Chondrocyte (in vitro differentiated cells): ENCODE results near the gene DMAC2L. TPM values are rescaled to one million over a fixed set of nuclear protein-coding genes. Genes with fewer than 3 reads are reported as not detected.

ENCODE experiments used
- DNase-seq: peaks from one replicate; pipeline ENCODE4 v3.0.0; 2021; ENCODE audit warnings: mixed read lengths, low spot score
- H3K27ac Mint-ChIP-seq: one replicate; pipeline ENCODE4 v1.8.0; 2021; ENCODE audit warnings: mild to moderate bottlenecking, moderate library complexity, mixed read lengths; ENCODE audit not compliant: unreplicated experiment
- H3K27me3 Mint-ChIP-seq: 2 replicates; pipeline ENCODE4 v1.8.0; 2021; ENCODE audit warnings: low read depth, mixed read lengths
- H3K36me3 Mint-ChIP-seq: 2 replicates; pipeline ENCODE4 v1.8.0; 2021; ENCODE audit warnings: low read depth, mixed read lengths
- H3K4me1 Mint-ChIP-seq: 2 replicates; pipeline ENCODE4 v1.8.0; 2021; ENCODE audit warnings: low read depth, mild to moderate bottlenecking, mixed read lengths
- H3K4me3 Mint-ChIP-seq: one replicate; pipeline ENCODE4 v1.8.0; 2021; ENCODE audit warnings: mild to moderate bottlenecking, moderate library complexity, mixed read lengths; ENCODE audit not compliant: unreplicated experiment
- H3K9me3 Mint-ChIP-seq: 2 replicates; pipeline ENCODE4 v1.8.0; 2021; ENCODE audit warnings: low read depth, mixed read lengths
- CTCF ChIP-seq: fragments of 200-600 bp; sonication (generic); IDR thresholded peaks from 2 replicates; pipeline ENCODE4 v1.5.0; 2021; ENCODE audit warnings: antibody characterized with exemption, mild to moderate bottlenecking, moderate library complexity
- total RNA-seq: library from RNA; stranded (reverse); gene quantifications from 3 replicates; pipeline ENCODE4 v1.2.1, GENCODE V29; 2021

DMAC2L gene
- total RNA-seq, 1 donor from 2014 or later: 13.5 TPM

- peak overlapping the region; percentile 62 for H3K27ac Mint-ChIP-seq
- H3K9me3 Mint-ChIP-seq: no peaks in the 10 kb centered on the region
- peaks cover 75% of the 10 kb centered on the region for H3K4me1 Mint-ChIP-seq
- no peak for DNase-seq
- TF ChIP-seq CTCF: no peak
- H3K4me3 Mint-ChIP-seq: no peak overlapping the region
- no peaks in the 10 kb centered on the region for H3K27me3 Mint-ChIP-seq
- H3K36me3 Mint-ChIP-seq: no peaks in the 10 kb centered on the region
Measured at GRCh38 chr14:50347521-50347920, 35.4 kb downstream of the DMAC2L start.

- H3K9me3 Mint-ChIP-seq: no peaks in the 10 kb centered on the region
- peaks cover 70% of the 10 kb centered on the region for H3K4me1 Mint-ChIP-seq
- H3K36me3 Mint-ChIP-seq: no peaks in the 10 kb centered on the region
- no peaks in the 10 kb centered on the region for H3K27me3 Mint-ChIP-seq
- no peak overlapping the region for H3K27ac Mint-ChIP-seq
- no peak overlapping the region for H3K4me3 Mint-ChIP-seq
- no peak for DNase-seq
- TF ChIP-seq CTCF: no peak
Measured at GRCh38 chr14:50348933-50349332, 36.8 kb downstream of the DMAC2L start.

GRCh38 chr14:50350975-50351374 is 38.9 kb downstream of the DMAC2L start:
- Mint-ChIP-seq H3K4me1 (peaks cover 56% of the 10 kb centered on the region), H3K4me3 (no peak overlapping the region), H3K27ac (peak overlapping the region; percentile 52), H3K27me3 (no peaks in the 10 kb centered on the region), H3K9me3 (no peaks in the 10 kb centered on the region), H3K36me3 (no peaks in the 10 kb centered on the region)
- DNase-seq: no peak
- TF ChIP-seq CTCF: no peak

GRCh38 chr14:50352584-50352983 is 40.5 kb downstream of the DMAC2L start:
- Mint-ChIP-seq H3K27me3 (no peaks in the 10 kb centered on the region), H3K4me1 (peaks cover 46% of the 10 kb centered on the region), H3K27ac (peak overlapping the region; percentile 69), H3K4me3 (no peak overlapping the region), H3K36me3 (peaks cover 2% of the 10 kb centered on the region), H3K9me3 (no peaks in the 10 kb centered on the region)
- TF ChIP-seq CTCF: no peak
- DNase-seq: no peak

- no peak for DNase-seq
- H3K36me3 Mint-ChIP-seq: peaks cover 5% of the 10 kb centered on the region
- no peaks in the 10 kb centered on the region for H3K27me3 Mint-ChIP-seq
- no peak for TF ChIP-seq CTCF
- peak overlapping the region; percentile 50 for H3K4me3 Mint-ChIP-seq
- H3K4me1 Mint-ChIP-seq: peaks cover 42% of the 10 kb centered on the region
- H3K27ac Mint-ChIP-seq: peak overlapping the region; percentile 69
- no peaks in the 10 kb centered on the region for H3K9me3 Mint-ChIP-seq
Measured at GRCh38 chr14:50353126-50353525, 41.0 kb downstream of the DMAC2L start.
